Mononuclear cell (primary cell): ENCODE results near the gene IGFBP2. TPM values are rescaled to one million over a fixed set of nuclear protein-coding genes. Genes with fewer than 3 reads are reported as not detected.

Source experiments
- H3K27me3 ChIP-seq: 2 replicates; pipeline ENCODE4 v1.6.0; 2011; ENCODE audit warnings: low read length, control low read depth; ENCODE audit not compliant: insufficient read depth
- H3K4me1 ChIP-seq: 2 replicates; pipeline ENCODE4 v1.5.1; 2011; ENCODE audit warnings: mild to moderate bottlenecking, low read length, control low read depth; ENCODE audit not compliant: insufficient read depth
- H3K4me3 ChIP-seq: 2 replicates; pipeline ENCODE4 v1.5.1; 2011; ENCODE audit warnings: mild to moderate bottlenecking, low read length, moderate library complexity
- H3K9me3 ChIP-seq: 2 replicates; pipeline ENCODE4 v1.5.1; 2011; ENCODE audit warnings: low read depth, mild to moderate bottlenecking, control low read depth, low read length
- total RNA-seq: library from RNA; depleted of rRNA; stranded (reverse); fragments of >200 nt; gene quantifications from one replicate; pipeline ENCODE4 v1.2.3, GENCODE V29; 2012

Gene IGFBP2
- total RNA-seq, 1 donor: 0.52 TPM

DNA sequence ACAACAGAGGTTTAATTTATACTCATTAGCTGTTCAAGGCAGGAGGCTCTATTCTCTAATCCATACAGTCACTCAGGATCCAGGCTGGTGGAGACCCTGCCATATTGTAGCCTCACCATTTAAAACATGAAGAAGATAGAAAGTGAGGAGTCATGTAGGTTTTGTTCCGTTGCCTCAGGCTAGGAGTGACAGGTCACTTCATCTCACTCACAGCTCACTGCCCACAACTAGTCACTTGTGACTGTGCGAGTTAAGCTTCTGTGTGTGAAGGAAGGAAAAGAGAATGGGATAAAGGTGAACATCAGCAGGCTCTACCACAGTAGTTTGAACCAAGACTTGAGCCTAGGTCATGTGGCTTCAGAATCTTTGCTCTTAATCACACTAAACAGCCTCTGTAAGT is 9.0 kb upstream of the IGFBP2 start:
- Histone ChIP-seq H3K4me1 (no peaks in the 10 kb centered on the region), H3K4me3 (no peak overlapping the region), H3K27me3 (no peaks in the 10 kb centered on the region), H3K9me3 (no peaks in the 10 kb centered on the region)

DNA sequence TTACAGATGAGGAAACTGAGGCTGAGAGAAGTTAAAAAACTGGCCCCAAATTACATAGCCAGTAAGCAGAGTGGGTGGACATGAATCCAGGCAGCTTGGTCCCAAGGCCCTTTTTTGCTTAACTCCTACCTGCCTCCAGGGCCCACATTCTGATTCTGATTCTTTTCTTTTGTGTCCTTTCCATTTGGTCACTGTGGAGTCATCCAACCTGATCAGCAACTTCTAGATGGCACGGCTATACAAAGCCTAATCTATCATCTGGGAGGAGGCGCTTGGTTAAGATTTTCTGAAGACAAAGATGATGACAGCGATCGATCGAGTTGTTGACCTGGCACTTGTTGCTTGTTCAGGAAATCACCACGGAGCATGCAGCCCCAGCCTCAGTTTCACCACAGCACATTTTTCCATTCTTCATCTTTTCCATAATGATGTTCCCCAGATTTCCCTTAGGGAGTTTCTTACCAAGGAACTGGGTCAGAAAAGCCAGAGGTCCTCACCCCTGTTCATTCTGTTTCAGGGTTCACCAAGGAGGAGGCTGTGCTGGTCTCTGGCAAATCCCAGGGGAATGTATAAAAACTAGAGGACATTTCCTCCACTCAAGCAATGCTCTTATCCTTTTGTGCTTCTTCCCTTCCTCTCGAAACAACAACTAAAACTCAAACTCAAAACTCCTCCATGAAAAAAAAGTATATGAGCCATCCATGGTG is 6.9 kb upstream of the IGFBP2 start:
- Histone ChIP-seq H3K4me3 (no peak overlapping the region), H3K4me1 (no peaks in the 10 kb centered on the region), H3K27me3 (peaks cover 3% of the 10 kb centered on the region), H3K9me3 (no peaks in the 10 kb centered on the region)

DNA sequence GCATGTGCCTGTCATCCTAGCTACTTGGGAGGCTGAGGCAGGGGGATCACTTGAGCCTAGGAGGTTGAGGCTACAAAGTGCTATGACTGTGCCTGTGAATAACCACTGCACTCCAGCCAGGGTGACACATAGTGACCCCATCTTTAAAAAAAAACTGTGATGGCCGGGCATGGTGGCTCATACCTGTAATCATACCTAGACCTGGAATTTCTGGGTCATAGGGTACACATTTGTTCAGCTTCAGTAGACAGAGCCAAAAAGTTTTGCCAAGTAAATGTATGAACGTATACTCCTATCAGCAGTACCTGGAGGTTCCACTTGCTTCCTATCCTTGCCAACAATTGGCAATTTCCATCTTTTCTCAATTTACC is 6.4 kb upstream of the IGFBP2 start:
- no peaks in the 10 kb centered on the region for H3K4me1 ChIP-seq
- H3K4me3 ChIP-seq: no peak overlapping the region
- peaks cover 4% of the 10 kb centered on the region for H3K27me3 ChIP-seq
- H3K9me3 ChIP-seq: no peaks in the 10 kb centered on the region

DNA sequence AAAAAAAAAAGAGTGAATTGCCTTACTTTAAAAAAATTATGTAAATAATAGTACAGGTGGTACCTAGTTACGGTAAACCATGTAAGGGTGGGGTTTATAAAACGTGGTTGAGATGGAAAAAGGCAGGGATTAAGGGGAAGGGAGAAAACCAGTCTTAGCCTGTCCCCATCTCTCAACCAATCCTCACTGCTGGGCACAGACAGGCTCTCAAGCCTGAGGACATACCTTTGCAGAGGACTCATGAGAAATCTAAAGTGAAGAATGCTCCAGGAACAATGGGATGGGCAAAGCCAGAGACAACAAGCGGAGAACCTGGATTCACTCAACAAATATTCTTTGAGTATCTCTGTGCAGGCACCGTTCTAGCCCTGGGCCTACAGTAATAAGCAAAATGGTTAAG is 3.4 kb upstream of the IGFBP2 start:
- no peaks in the 10 kb centered on the region for H3K9me3 ChIP-seq
- H3K4me1 ChIP-seq: peaks cover 12% of the 10 kb centered on the region
- H3K4me3 ChIP-seq: no peak overlapping the region
- H3K27me3 ChIP-seq: peaks cover 27% of the 10 kb centered on the region

DNA sequence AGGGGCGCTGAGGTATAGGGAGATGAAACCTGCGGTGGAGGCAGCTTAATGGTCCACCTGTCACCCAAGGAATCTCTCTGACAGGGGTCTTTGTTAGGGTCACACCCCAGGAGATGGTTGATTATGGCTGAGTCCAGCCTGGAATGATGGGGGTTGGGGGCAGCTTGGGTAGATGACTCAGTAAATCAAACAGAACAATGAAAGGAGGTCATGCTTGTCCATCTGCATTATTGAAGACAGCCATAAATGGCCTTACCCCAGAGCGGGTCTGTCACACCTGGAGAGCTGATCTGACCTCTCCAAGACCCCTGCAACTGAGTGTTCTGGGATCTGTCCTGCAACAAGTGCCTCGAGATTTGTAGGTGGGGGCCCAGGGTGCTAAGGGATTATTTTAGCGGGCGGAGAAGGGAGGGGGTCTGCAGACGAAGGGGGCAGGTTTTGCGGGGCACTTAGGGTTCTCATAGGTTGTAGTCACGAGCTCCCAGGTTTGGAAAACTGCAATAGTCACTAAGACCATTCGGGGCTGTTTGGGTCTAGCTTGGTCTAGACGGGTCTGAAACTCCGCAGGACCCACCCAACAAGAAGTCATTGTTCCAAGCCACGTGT is 771 bp upstream of the IGFBP2 start:
- Histone ChIP-seq H3K9me3 (no peaks in the 10 kb centered on the region), H3K27me3 (peaks cover 47% of the 10 kb centered on the region), H3K4me3 (no peak overlapping the region), H3K4me1 (peaks cover 19% of the 10 kb centered on the region)

DNA sequence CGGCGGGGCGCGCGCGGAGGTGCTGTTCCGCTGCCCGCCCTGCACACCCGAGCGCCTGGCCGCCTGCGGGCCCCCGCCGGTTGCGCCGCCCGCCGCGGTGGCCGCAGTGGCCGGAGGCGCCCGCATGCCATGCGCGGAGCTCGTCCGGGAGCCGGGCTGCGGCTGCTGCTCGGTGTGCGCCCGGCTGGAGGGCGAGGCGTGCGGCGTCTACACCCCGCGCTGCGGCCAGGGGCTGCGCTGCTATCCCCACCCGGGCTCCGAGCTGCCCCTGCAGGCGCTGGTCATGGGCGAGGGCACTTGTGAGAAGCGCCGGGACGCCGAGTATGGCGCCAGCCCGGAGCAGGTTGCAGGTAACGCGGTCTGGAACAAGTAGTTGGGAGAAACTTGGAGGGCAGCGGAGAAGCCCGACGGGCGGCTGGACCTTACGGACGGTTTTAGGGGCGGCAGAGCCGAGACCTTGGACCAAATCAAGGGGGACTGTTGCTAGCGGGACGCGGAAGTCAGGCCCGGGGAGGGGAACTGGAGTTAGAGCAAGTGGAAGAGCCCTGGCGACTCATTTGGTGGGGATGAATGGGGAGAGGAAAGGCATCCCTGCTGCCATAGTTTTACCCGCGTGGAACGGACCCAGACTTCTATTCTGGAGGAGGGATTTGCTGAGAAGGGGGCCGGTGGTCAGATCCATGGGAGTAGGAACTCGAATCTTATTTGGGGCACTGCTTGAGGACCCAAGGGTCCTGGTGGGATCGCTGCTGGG is 573 bp downstream of the IGFBP2 start:
- Histone ChIP-seq H3K9me3 (no peaks in the 10 kb centered on the region), H3K27me3 (peaks cover 47% of the 10 kb centered on the region), H3K4me3 (no peak overlapping the region), H3K4me1 (peaks cover 19% of the 10 kb centered on the region)

DNA sequence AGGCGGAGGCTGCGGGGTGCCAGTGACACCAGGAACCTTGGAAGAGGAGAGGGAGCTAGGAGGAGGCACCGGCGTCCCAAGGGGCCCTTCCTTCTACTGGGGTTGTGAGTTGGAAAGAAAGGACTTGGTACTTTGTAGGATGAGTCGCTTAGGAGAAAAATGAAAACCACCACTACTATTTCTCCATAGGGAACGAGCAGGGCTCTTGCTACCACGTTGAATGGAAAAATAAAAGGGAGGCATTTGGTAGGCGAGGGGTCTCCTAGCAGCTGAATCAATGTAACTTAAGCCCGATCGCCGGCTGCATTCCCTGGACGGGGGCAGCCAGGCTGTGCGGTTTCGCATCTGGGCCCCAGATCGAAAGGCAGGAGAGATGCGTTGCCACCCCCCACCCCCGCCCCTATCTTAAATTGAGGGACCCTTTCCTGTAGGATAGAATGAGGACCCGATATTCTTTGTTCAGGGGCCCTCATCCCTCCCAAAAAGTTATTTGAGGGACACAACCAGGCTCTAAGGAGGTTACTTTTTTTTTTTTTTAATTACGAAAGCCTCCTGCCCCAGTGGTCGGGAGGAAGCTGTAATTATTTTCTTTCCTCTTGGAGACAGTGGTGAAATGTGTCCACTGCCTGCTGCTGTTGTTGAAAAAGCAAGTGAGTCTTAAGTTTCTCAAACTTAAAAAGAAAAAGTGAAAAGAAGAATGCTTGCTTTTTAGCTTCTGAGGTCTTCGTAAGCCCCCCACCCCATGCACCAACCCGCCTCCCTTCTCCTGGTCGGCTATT is 1.3 kb downstream of the IGFBP2 start:
- no peak overlapping the region for H3K4me3 ChIP-seq
- H3K4me1 ChIP-seq: peaks cover 19% of the 10 kb centered on the region

DNA sequence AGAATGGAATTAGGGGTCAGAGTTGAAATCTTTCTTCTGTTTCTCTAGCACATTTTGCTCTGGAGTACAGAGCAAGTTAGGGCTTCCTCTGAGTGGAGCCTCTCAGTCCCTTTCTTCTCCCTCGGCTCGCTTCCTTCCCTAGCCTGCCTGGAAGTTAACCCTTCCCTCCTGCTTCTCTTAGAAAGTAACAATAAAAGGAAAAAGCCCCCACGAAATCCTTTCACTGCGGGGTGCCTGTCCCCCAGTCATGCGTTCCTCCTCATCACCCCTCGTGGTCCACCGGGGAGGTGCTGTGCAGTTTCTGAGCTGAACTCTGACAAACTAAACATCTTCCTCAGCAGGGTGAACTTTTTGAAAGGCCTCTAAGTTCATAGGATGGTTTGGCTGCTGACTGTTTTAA is 2.0 kb downstream of the IGFBP2 start:
- no peak overlapping the region for H3K4me3 ChIP-seq
- no peaks in the 10 kb centered on the region for H3K9me3 ChIP-seq
- H3K27me3 ChIP-seq: peaks cover 47% of the 10 kb centered on the region
- peaks cover 19% of the 10 kb centered on the region for H3K4me1 ChIP-seq

More for the DNA sequence above, 1.3 kb downstream of the IGFBP2 start:
- Histone ChIP-seq H3K27me3 (peaks cover 47% of the 10 kb centered on the region), H3K9me3 (no peaks in the 10 kb centered on the region)

DNA sequence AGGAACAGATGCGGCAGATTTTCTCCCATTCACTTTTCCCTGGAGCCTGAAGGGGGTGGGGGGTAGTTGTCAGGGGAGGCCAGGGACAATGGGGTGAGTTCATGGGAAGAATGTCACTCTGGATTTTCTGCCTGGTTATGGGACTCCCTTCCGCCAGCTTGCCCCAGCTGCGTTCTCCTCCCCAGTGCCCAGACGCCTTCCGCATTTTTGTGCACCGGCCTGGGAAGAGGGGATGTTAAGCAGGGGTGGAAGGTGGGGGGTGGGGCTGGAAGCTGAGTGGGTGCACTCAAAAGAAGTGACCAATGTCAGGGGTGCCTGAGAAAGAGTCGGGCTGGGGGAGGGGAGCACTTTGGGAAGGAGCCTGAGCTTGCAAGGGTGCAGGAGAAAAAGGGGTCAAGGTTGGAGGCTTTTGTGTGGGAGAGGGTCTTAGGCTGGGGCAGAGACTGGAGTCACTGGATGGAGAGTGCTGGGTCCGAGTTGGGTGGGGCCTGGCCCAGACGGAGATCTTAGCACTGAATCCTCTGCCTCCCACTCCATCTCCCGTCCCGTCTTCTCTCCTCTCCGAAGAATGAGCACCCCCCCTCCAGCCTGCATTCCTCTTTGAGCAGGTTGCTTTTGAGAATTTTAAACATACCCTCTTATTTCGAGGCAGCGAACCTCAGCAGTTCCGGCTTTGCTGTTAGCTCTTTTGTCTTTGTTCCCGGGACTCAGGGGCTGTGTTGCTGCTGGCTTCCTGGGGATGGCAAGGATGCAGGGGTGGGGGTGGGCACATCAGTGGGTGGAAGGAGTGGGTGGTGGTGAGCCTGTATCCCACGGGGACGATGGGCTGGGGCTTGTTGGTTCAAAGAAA is 2.7 kb downstream of the IGFBP2 start:
- H3K4me3 ChIP-seq: no peak overlapping the region
- no peaks in the 10 kb centered on the region for H3K9me3 ChIP-seq
- peaks cover 19% of the 10 kb centered on the region for H3K4me1 ChIP-seq
- H3K27me3 ChIP-seq: peaks cover 44% of the 10 kb centered on the region

DNA sequence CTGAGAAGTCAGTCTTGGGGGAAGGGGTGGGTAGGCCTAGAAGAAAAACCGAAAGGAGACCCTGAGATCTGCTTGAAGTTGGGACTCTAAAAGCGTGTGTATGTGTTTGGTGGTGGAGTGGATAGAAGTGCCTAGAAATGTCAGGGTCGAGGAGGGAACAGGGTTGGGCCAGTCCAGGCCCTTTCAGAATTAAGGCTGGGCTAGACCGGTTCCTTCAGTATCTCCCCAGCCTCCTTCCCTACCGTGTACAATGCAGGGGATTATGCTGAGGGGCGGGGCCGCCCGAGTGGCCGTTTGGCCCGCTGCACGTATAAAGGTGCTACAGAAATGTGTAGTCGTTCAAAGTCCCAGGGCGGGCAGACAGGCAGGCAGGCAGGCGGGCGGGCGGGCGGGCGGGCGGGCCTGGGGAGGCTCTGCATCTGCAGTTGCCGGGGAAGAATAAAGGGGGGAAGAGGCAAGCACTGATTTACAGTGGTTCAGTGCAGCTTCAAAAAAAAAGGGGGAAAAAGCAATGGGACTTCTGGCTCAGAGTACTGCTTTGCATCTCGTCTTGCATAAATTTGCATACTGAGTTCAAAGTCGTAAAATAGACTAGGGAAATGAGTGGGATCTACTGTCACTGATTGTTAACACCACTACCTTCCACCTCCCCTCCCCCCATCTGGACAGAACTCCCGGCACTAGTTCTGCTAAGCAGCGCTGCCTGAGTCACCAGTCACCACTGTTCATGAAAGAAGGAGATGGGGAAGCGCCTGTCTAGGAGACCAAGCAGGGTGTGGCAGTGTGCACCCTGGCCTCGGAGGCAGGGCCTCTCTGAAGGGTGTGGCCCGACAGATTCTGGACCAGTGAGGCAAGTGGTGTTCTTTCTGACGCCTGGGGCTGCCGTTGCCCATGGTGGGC is 3.6 kb downstream of the IGFBP2 start:
- H3K4me3 ChIP-seq: no peak overlapping the region
- peaks cover 19% of the 10 kb centered on the region for H3K4me1 ChIP-seq
- no peaks in the 10 kb centered on the region for H3K9me3 ChIP-seq
- peaks cover 44% of the 10 kb centered on the region for H3K27me3 ChIP-seq

DNA sequence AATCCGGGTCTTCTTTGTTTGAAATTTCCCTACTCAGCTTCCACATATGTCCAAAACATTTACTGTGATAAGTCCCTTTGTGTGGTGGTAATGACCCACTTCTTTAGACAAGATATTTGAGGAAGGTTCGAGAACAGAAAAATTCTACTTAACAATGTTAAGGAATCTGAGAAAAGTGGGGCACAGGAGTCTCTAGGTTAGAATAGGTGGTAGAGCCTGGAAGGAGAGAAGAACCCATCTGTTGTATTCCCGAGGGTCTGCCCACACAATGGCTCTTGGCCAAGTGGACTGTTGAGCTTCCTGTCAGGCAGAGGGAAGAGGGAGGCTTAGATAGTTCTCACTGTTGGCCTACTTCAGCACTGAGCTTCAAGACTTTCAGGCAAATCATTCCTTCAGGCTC is 4.3 kb downstream of the IGFBP2 start:
- H3K9me3 ChIP-seq: no peaks in the 10 kb centered on the region
- no peak overlapping the region for H3K4me3 ChIP-seq
- peaks cover 19% of the 10 kb centered on the region for H3K4me1 ChIP-seq
- peaks cover 37% of the 10 kb centered on the region for H3K27me3 ChIP-seq

DNA sequence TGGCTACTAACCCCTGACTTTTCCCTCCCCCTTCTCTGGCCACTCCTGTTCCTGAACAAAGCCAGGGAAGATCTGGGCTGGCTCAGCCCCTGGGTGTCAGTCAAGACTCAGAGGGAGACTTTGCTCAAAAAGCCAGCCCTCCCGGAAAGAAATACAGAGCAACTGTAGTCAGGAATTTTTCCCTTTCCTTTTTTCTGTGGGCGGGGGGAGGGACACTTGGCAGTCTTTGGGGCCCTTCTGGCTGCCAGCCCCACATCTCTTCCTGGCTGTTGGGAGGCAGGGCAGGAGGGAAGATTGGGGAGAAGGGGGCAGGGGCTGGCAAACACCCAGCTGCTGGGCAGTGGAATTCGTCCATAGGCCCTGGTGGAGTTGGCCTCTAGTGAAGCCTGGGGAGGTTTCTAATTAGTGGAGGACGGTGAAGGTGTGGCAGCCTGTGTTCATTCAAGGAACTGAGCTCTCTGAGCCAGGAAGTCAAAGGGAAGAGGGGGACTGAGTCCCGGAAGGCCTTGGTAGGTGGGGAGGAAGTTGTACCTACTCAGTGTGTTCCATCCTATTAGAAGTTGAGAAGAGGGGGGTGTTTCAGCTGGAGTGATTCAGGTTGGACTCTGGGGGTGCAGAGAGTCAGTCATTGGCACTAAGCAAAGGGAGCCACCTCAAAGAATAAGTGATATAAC is 10.9 kb downstream of the IGFBP2 start:
- H3K27me3 ChIP-seq: no peaks in the 10 kb centered on the region
- H3K4me3 ChIP-seq: no peak overlapping the region
- no peaks in the 10 kb centered on the region for H3K9me3 ChIP-seq
- no peaks in the 10 kb centered on the region for H3K4me1 ChIP-seq
